GM12878 (cell line): ENCODE results near the gene NOSTRIN. TPM values are rescaled to one million over a fixed set of nuclear protein-coding genes. Genes with fewer than 3 reads are reported as not detected.

Experiments used
- ATAC-seq: fragments of 200-7000 bp; cut with Tn5 transposase; 3 replicates; pipeline ENCODE4 v1.9.1; 2020; ENCODE audit warnings: mild to moderate bottlenecking, moderate library complexity
- BruUV-seq: library from RNA; stranded (reverse); fragments of 400-500 nt; replicated peaks from 2 replicates; lab custom pipeline; 2021; lab: Mats Ljungman, UMichigan
- CTCF ChIA-PET: fragments of 300-600 bp; sonication (Branson Sonifier 250); formaldehyde crosslinking; extraction: SDS; loops from one replicate; lab custom pipeline; 2021; ENCODE audit warnings: inconsistent platforms; lab: Yijun Ruan, JAX
- POLR2A ChIA-PET: fragments of 350-600 bp; formaldehyde crosslinking; extraction: SDS; loops from one replicate; lab custom pipeline; 2021; ENCODE audit warnings: inconsistent platforms; lab: Charles Lee
- RAD21 ChIA-PET: fragments of 300-600 bp; sonication (Branson Sonifier 250); formaldehyde crosslinking; loops from one replicate; lab custom pipeline; 2023; ENCODE audit warnings: antibody characterized with exemption; ENCODE audit not compliant: unreplicated experiment; lab: Charles Lee
- SMC1A ChIA-PET: fragments of 300-600 bp; sonication (Branson Sonifier 250); formaldehyde crosslinking; loops from one replicate; lab custom pipeline; 2023; ENCODE audit not compliant: unreplicated experiment, uncharacterized antibody; lab: Charles Lee
- DNase-seq: peaks from one replicate; pipeline ENCODE4 v3.0.0-alpha.2; 2011; ENCODE audit warnings: low read depth, low spot score
- FAIRE-seq: peaks from 3 replicates; lab custom pipeline; 2011; peaks lifted over from hg19 to GRCh38; lab: Jason Lieb, UNC
- H2AFZ ChIP-seq: 2 replicates; pipeline ENCODE4 v1.6.0; 2011; ENCODE audit warnings: low read depth, low read length, control low read depth; ENCODE audit not compliant: control insufficient read depth
- H3K27ac ChIP-seq: 2 replicates; pipeline ENCODE4 v1.5.1; 2011; ENCODE audit warnings: control low read depth; ENCODE audit not compliant: control insufficient read depth, insufficient read depth
- H3K27me3 ChIP-seq, 2 experiments: replicated peaks in 1 of 2; 2 replicates each; pipeline versions ENCODE4 v1.6.0 to v1.6.1; 2011; ENCODE audit warnings: low read length in 1 of 2; ENCODE audit not compliant: control insufficient read depth in 2 of 2, insufficient read depth in 2 of 2
- H3K36me3 ChIP-seq, 2 experiments: 2 replicates each; pipeline ENCODE4 v1.5.1; 2011; ENCODE audit warnings: low read length in 1 of 2; ENCODE audit not compliant: control insufficient read depth in 2 of 2, insufficient read depth in 2 of 2
- H3K4me1 ChIP-seq: 2 replicates; pipeline ENCODE4 v1.6.1; 2011; ENCODE audit warnings: mild to moderate bottlenecking, low read length, moderate library complexity, mixed read lengths; ENCODE audit not compliant: control insufficient read depth, insufficient read depth
- H3K4me2 ChIP-seq: 2 replicates; pipeline ENCODE4 v1.6.0; 2011; ENCODE audit warnings: control low read depth; ENCODE audit not compliant: control insufficient read depth, insufficient read depth
- H3K4me3 ChIP-seq: fragments of 200-600 bp; sonication (generic); 2 replicates; pipeline ENCODE4 v1.5.1; 2016
- H3K79me2 ChIP-seq: 2 replicates; pipeline ENCODE4 v1.6.0; 2011; ENCODE audit warnings: low read length; ENCODE audit not compliant: control insufficient read depth, insufficient read depth
- H3K9ac ChIP-seq: 2 replicates; pipeline ENCODE4 v1.8.0; 2011; ENCODE audit warnings: low read length, control low read depth, mixed read lengths; ENCODE audit not compliant: control insufficient read depth, insufficient read depth
- H3K9me3 ChIP-seq: replicated peaks from 3 replicates; pipeline ENCODE4 v1.5.1; 2011; ENCODE audit warnings: mild to moderate bottlenecking, low read length; ENCODE audit not compliant: control insufficient read depth, insufficient read depth
- H4K20me1 ChIP-seq: 2 replicates; pipeline ENCODE4 v1.6.0; 2011; ENCODE audit not compliant: control insufficient read depth, insufficient read depth
- BCL11A ChIP-seq: IDR thresholded peaks from 2 replicates; pipeline ENCODE4 v1.6.1; 2011; ENCODE audit warnings: low read depth, low read length
- EP300 ChIP-seq, 2 experiments: fragments of 150-350 bp in 1 of 2; IDR thresholded peaks; 2 replicates each; pipeline ENCODE4 v1.6.1; 2011 to 2012; ENCODE audit warnings: low read depth in 2 of 2, low read length in 2 of 2, borderline replicate concordance in 1 of 2, improper control_type of control experiment in 1 of 2, inconsistent platforms in 1 of 2; ENCODE audit not compliant: control insufficient read depth in 1 of 2
- FOXK2 ChIP-seq: fragments of 450-650 bp; IDR thresholded peaks from 2 replicates; pipeline ENCODE4 v1.6.1; 2017; ENCODE audit warnings: mild to moderate bottlenecking, moderate library complexity
- KDM1A ChIP-seq: fragments of 200-600 bp; sonication (generic); IDR thresholded peaks from 2 replicates; pipeline ENCODE4 v1.6.1; 2016; ENCODE audit warnings: borderline replicate concordance
- MEF2A ChIP-seq: IDR thresholded peaks from 2 replicates; pipeline ENCODE4 v1.6.1; 2011; ENCODE audit warnings: low read depth, mild to moderate bottlenecking, low read length, moderate library complexity; ENCODE audit not compliant: insufficient read depth
- MYC ChIP-seq: IDR thresholded peaks from 2 replicates; pipeline ENCODE4 v1.6.1; 2011; ENCODE audit warnings: mild to moderate bottlenecking, low read length, moderate library complexity, inconsistent platforms; ENCODE audit not compliant: insufficient read depth, insufficient replicate concordance, insufficient read length, severe bottlenecking
- NR2F1 ChIP-seq: fragments of 450-650 bp; conservative IDR thresholded peaks from 2 replicates; pipeline ENCODE4 v1.6.1; 2017; ENCODE audit warnings: mild to moderate bottlenecking
- POLR2AphosphoS5 ChIP-seq: IDR thresholded peaks from 2 replicates; pipeline ENCODE4 v1.6.1; 2011; ENCODE audit warnings: mild to moderate bottlenecking, low read length, inconsistent platforms
- RELA ChIP-seq: fragments of 450-650 bp; IDR thresholded peaks from 2 replicates; pipeline ENCODE4 v1.8.0; 2014; ENCODE audit warnings: borderline replicate concordance; ENCODE audit not compliant: partially characterized antibody
- STAT3 ChIP-seq: IDR thresholded peaks from 2 replicates; pipeline ENCODE4 v1.6.1; 2011; ENCODE audit warnings: low read depth, low read length, improper control_type of control experiment
- ZBED1 ChIP-seq: IDR thresholded peaks from 2 replicates; pipeline ENCODE4 v1.6.1; 2016; ENCODE audit warnings: borderline replicate concordance
- ZNF217 ChIP-seq: fragments of 450-650 bp; IDR thresholded peaks from 2 replicates; pipeline ENCODE4 v1.6.1; 2017; ENCODE audit warnings: antibody characterized with exemption, mild to moderate bottlenecking
- WGBS: methylation state at CpG from one replicate; pipeline ENCODE4 v1.1.6; 2016; ENCODE audit warnings: low lambda C conversion rate; ENCODE audit not compliant: insufficient replicate concordance, insufficient coverage; ENCODE audit errors: missing lambda C conversion rate; 5-methylcytosine and 5-hydroxymethylcytosine counted together
- in situ Hi-C: fragments of 300-500 bp; cut with MboI; formaldehyde crosslinking; loops from 9 replicates; pipeline ENCODE4 v1.14.3; 2018; ENCODE audit warnings: mixed read lengths
- intact Hi-C: fragments of 100-400 bp; cut with micrococcal nuclease; formaldehyde crosslinking; loops from one replicate; pipeline ENCODE4 v1.14.2; 2022; ENCODE audit not compliant: unreplicated experiment
- polyA plus RNA-seq, 11 experiments: library from polyadenylated mRNA; depleted of rRNA in 4 of 11; unstranded in 6 of 11; stranded (reverse) in 5 of 11; fragments of >200 nt; fragmentation: Nextera tagmentation in 4 of 11; fragmentation: Illumina TruSeq in 1 of 11; extraction: Ambion mirVana in 4 of 11; extraction: Trizol in 1 of 11; gene quantifications; 1 replicate in 1 of 11; 2 replicates in 10 of 11; pipeline versions ENCODE4 v1.2.1 to v1.2.3, GENCODE V29; 2011 to 2016; ENCODE audit warnings: inconsistent platforms in 2 of 11, missing spikeins in 2 of 11, low read depth in 1 of 11
- total RNA-seq, 4 experiments: library from RNA; depleted of rRNA in 3 of 4; stranded (reverse); fragments of >200 nt in 3 of 4; fragmentation: Illumina TruSeq in 1 of 4; extraction: Trizol in 1 of 4; gene quantifications; 2 replicates each; pipeline versions ENCODE4 v1.2.1 to v1.2.3, GENCODE V29; 2013 to 2021
- TF ChIP-seq, protein P1 (sequence below): fragments of 450-650 bp; IDR thresholded peaks from 2 replicates; pipeline ENCODE4 v1.6.1; 2017; ENCODE audit warnings: borderline replicate concordance
- TF ChIP-seq, protein P2 (sequence below): fragments of 450-650 bp; IDR thresholded peaks from 2 replicates; pipeline ENCODE4 v1.6.1; 2018; ENCODE audit warnings: borderline replicate concordance, mild to moderate bottlenecking; ENCODE audit not compliant: partially characterized antibody
- TF ChIP-seq, protein P3 (sequence below): IDR thresholded peaks from 2 replicates; pipeline ENCODE4 v1.6.1; 2011; ENCODE audit warnings: mild to moderate bottlenecking, low read depth, low read length, moderate library complexity; ENCODE audit not compliant: insufficient replicate concordance
- TF ChIP-seq, protein P4 (sequence below): fragments of 450-650 bp; IDR thresholded peaks from 2 replicates; pipeline ENCODE4 v1.6.1; 2017; ENCODE audit warnings: mild to moderate bottlenecking

NOSTRIN gene
- total and polyA plus RNA-seq, 10 of the 15 experiments (the other 5 are each of a cell fraction or from before 2014, with no cell fraction given), result 0.13 to 0.42 (median 0.37) TPM; not detected in 5

DNA sequence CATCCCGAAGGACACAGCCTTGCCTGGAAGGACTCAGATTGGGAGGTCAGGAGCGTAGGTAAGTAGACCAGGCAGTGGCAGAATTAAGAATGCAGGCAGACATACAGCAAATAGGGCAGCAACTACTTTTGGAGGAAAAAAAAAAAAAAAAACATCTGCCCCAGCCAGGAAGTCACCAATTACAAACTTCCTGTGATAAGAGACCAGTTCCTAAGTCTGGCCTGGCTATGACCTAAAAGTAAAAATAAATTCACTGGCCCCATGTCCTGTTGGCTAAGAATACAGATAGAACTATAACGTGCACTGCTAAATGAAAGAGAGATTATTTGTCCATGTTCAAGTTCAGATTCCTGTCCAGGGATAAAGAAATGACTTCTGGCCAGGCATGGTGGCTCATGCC lies 45.2 kb upstream of the NOSTRIN start:
- POLR2A ChIA-PET, result no interaction called here
- no peak for DNase-seq
- Histone ChIP-seq H4K20me1 (no peaks in the 10 kb centered on the region), H2AFZ (no peak overlapping the region), H3K9me3 (no peaks in the 10 kb centered on the region), H3K4me1 (peaks cover 5% of the 10 kb centered on the region; the same call in 1 of the 2 replicates), H3K27me3 (no peaks in the 10 kb centered on the region), H3K4me2 (no peak overlapping the region), H3K36me3 (no peaks in the 10 kb centered on the region; a peak in 2 of 4 replicates), H3K79me2 (no peaks in the 10 kb centered on the region), H3K4me3 (no peak overlapping the region), H3K27ac (no peak overlapping the region), H3K9ac (no peak overlapping the region)
- FAIRE-seq, result no peak
- RAD21 ChIA-PET, result interaction anchor here (0.5 kb wide), 1 partner anchor 409 kb away, joined by 3 read pairs; no protein-coding TSS in a partner anchor
- intact Hi-C loops, result loop anchor here (5.0 kb wide), 1 partner anchor 295 kb away; no protein-coding TSS in a partner anchor
- in situ Hi-C loops, result loop anchor here (5.0 kb wide), 1 partner anchor 410 kb away; no protein-coding TSS in a partner anchor
- CTCF ChIA-PET, result interaction anchor here (1.2 to 2.8 kb wide), 2 partner anchors 9 to 409 kb away, joined by 3 to 27 read pairs; no protein-coding TSS in a partner anchor
- BruUV-seq, result no TSS peak
- WGBS, result 66% methylated on average over 3 of the region's 3 CpGs
- SMC1A ChIA-PET, result interaction anchor here (3.2 kb wide), 1 partner anchor 409 kb away, joined by 35 read pairs; no protein-coding TSS in a partner anchor
- no peak for ATAC-seq
- TF ChIP-seq NR2F1 (no peak), MYC (no peak), KDM1A (no peak), ZNF217 (no peak), ZBED1 (no peak), STAT3 (no peak), RELA (no peak), BCL11A (no peak), MEF2A (no peak), POLR2AphosphoS5 (no peak), EP300 (IDR thresholded peaks at IDR 0.05; ENCODE audit: borderline replicate concordance in 1 of 2, control insufficient read depth in 1 of 2, low read depth in 2 of 2, low read length in 2 of 2) (no peak), FOXK2 (no peak)
- TF ChIP-seq, protein P1, sequence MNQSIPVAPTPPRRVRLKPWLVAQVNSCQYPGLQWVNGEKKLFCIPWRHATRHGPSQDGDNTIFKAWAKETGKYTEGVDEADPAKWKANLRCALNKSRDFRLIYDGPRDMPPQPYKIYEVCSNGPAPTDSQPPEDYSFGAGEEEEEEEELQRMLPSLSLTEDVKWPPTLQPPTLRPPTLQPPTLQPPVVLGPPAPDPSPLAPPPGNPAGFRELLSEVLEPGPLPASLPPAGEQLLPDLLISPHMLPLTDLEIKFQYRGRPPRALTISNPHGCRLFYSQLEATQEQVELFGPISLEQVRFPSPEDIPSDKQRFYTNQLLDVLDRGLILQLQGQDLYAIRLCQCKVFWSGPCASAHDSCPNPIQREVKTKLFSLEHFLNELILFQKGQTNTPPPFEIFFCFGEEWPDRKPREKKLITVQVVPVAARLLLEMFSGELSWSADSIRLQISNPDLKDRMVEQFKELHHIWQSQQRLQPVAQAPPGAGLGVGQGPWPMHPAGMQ, result no peak
- TF ChIP-seq, protein P2, sequence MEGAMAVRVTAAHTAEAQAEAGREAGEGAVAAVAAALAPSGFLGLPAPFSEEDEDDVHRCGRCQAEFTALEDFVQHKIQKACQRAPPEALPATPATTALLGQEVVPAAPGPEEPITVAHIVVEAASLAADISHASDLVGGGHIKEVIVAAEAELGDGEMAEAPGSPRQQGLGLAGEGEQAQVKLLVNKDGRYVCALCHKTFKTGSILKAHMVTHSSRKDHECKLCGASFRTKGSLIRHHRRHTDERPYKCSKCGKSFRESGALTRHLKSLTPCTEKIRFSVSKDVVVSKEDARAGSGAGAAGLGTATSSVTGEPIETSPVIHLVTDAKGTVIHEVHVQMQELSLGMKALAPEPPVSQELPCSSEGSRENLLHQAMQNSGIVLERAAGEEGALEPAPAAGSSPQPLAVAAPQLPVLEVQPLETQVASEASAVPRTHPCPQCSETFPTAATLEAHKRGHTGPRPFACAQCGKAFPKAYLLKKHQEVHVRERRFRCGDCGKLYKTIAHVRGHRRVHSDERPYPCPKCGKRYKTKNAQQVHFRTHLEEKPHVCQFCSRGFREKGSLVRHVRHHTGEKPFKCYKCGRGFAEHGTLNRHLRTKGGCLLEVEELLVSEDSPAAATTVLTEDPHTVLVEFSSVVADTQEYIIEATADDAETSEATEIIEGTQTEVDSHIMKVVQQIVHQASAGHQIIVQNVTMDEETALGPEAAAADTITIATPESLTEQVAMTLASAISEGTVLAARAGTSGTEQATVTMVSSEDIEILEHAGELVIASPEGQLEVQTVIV, result no peak
- TF ChIP-seq, protein P3, sequence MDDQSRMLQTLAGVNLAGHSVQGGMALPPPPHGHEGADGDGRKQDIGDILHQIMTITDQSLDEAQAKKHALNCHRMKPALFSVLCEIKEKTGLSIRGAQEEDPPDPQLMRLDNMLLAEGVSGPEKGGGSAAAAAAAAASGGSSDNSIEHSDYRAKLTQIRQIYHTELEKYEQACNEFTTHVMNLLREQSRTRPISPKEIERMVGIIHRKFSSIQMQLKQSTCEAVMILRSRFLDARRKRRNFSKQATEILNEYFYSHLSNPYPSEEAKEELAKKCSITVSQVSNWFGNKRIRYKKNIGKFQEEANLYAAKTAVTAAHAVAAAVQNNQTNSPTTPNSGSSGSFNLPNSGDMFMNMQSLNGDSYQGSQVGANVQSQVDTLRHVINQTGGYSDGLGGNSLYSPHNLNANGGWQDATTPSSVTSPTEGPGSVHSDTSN, result no peak
- TF ChIP-seq, protein P4, sequence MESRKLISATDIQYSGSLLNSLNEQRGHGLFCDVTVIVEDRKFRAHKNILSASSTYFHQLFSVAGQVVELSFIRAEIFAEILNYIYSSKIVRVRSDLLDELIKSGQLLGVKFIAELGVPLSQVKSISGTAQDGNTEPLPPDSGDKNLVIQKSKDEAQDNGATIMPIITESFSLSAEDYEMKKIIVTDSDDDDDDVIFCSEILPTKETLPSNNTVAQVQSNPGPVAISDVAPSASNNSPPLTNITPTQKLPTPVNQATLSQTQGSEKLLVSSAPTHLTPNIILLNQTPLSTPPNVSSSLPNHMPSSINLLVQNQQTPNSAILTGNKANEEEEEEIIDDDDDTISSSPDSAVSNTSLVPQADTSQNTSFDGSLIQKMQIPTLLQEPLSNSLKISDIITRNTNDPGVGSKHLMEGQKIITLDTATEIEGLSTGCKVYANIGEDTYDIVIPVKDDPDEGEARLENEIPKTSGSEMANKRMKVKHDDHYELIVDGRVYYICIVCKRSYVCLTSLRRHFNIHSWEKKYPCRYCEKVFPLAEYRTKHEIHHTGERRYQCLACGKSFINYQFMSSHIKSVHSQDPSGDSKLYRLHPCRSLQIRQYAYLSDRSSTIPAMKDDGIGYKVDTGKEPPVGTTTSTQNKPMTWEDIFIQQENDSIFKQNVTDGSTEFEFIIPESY, result no peak
